IPS DF 19.7 (cell line): Measurements from ENCODE around the gene TMEM181.
"Not testable (repeated sequence)": the region's sequence is repeated elsewhere in the genome, so short reads cannot be mapped to it uniquely, and the experiment has no call there.

Experiments
- DNase-seq: peaks from one replicate; pipeline ENCODE4 v3.0.0-alpha.2; 2013; ENCODE audit warnings: low read depth, low spot score

Gene TMEM181

DNA sequence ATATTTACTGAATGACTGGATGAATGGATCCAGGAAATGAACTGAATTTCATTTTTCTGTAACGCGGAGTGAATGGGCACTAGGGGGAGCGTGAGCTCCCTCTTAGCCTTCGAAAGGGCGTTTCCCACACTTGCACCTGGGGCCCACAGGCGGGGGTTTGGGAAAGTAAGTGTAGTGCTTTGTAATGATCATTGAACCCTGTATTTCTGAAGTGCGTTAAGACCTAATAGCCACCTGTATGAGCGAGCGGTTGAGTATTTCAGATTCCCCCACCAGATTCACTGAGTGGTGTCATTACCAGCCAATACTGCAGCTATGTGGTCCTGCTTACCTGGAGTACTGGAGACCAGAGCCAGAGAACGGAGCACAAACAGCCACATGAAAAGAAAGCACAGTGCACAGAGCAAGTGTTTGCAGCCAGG, 100.5 kb downstream of the TMEM181 start:
- DNase-seq: no peak

DNA sequence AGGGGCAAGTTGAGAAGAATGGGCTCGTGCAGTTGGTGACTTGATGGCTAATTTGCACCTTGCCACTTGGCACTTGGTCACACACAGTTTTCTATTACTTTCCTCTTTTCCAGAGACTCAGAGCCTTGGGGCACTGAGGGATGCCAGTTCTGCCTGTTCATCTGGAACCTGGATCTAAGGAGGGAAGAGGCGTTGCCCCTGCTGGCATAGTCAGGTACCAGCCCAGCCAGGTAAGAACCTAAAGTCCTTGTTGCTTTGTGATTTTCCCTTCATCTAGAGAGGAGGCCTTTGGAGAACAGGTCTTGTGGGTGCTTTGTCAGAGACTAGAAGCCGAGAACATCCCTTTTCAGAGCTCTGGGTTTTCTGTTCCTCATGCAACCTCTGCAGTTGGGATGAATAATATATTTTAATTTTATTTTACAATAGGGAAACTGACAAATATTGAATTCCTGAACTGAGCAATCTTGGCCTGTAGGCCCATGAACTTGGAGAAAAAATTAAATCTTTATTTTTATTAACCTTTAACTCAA, 101.3 kb downstream of the TMEM181 start:
- no peak for DNase-seq

GRCh38 chr6:158662607-158662953, 102.7 kb downstream of the TMEM181 start:
- DNase-seq: no peak

DNA sequence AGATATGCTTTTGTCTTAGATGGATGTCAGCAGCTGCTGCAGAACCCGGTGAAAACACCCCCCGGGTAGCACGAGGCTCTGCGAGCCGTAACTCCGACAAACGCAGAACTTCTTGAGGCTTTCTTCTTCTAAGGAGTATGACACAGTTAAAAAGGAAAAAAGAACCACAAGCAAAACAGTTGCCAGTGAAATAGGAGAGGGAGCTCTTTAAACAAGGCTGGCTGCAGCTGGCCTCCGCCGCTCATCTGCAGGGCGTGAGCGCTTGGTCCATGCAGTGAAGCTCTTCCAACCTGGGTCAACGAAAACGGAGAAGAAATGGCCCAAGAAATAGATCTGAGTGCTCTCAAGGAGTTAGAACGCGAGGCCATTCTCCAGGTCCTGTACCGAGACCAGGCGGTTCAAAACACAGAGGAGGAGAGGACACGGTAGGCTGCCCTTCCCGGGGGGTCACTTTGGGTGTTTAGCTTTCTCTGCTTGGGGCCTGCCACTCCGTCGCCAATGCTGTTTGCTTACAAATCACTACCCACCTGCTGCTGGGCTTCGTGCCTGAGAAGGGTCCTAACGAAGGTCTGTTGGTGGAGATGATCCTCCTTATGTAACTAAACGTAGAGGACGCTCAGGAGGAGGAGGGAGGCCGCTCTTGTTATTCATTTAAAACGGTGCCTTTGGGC, 103.2 kb downstream of the TMEM181 start:
- no peak for DNase-seq

DNA sequence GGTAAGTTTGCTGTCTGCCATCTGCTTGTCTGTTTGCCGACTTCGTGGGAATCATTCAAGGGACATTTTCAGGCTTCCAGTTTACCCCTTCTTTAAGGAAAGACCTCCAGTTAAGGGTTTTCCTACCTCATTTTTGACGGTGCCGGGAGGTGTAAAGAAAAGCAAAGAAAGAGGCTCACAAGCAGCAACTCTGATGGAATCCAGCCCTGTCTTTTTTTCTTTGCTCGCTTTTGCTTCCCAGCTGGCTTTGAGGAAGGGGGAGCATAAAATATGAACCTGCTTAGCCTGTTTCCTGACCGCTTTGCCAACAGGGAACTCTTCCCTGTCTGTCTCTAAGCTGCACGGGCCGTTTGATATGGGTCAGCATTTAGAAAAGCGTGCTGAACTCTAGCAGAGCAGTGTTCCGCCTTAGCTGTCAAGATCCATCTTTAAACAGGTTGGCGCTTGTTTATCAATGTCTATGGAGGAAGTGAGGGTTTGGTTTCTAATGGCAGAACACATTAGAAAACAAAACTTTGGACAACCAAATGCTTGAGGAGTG, 103.8 kb downstream of the TMEM181 start:
- no peak for DNase-seq

DNA sequence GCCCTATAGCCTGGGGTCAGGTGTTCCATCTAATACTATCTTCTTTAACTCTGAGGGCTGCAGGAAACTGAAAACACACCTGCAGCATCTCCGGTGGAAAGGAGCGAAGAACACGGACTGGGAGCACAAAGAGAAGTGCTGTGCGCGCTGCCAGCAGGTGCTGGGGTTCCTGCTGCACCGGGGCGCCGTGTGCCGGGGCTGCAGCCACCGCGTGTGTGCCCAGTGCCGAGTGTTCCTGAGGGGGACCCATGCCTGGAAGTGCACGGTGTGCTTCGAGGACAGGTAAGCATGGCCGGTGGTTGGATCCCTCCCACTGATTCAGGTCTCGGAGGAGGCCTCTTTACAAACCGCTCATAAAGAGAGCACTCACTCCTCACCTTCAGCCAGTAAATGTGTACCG, 105.4 kb downstream of the TMEM181 start:
- DNase-seq: no peak

- no peak for DNase-seq
Measured at GRCh38 chr6:158666628-158667359, 106.9 kb downstream of the TMEM181 start.

DNA sequence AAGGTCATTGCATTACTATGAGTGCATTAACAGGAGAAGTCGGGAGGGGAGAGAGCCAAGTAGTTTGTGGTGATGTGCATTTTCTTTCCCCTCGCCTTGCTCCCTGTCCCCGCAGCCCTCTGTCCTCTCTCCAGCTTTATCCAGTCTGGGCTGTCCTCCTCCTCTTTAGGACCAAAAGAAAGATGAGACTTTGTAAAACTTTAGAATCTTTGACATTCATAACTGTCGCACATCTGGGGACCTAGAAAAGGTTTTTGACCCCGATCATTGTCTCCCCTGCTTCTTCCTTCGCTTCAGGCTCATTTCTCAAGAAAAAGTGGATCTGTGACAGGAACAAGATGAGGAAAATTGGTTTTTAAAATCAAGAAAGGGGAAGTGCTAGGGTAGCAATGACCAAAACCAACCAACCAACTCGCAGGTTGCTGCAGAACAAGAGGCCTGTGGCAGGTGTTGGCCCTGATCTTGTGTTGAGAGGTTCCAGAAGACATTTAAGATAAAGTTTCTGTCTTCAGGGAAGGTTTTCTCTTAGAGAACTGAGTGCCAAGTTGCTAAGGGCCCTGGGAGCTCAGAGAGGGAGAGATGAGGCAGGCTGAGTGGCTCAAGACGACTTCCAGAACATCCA, 107.6 kb downstream of the TMEM181 start:
- no peak for DNase-seq

GRCh38 chr6:158668707-158669103, 108.8 kb downstream of the TMEM181 start:
- no peak for DNase-seq

DNA sequence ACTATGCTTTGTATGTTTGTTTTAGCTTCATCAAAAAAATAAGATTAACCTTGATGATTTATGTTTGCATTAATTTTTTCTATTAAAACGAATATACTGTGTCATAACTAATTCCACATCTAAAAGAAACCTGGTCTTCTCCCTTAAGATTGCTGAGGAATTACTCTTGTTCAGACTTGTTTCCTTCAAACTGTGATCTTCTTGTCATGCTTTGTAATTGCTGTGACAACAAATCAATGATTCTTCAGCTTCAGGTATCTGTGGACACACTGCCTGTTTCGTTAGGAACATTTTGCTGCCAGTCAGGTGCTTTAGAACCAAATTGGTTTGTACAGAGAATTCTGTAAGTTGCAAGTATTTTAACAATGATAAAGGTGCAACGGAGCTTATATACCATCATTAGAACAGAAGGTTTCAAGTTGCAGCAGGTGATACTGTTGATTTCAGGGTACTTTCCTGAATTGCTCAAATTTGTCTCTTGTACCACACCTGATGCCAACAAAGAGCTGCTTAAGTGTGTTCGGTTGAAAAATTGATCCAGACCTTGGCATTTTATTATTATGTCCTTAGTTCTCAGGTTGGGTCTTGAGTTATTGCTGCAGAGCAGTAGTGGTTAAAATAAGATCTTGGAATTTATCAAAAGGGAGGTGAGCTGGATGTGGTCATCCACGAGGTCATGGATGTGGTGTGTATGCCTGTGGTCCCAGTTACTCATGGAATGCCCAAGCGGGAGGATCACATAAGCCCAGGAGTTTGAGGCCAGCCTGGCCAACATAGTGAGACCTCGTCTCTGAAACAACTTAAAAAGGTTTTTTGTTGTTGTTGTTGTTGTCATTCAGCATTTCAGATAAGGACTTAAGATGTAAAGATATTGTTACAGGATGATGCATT, 109.5 kb downstream of the TMEM181 start:
- DNase-seq: no peak

DNA sequence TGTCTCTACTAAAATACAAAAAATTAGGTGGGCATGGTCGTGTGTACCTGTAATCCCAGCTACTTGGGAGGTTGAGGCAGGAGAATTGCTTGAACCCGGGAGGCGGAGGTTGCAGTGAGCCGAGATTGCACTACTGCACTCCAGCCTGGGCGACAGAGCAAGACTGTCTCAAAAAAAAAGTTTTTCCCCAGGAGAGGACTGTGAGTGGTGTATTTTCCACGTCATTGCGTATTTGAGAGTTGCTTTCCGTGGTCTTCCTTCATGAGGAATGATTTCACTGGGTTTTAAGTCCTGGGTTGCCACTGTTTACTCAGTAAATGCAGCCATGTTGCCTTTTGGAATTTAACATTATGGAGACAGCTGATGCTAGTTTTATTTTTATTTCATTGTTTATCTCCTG, 112.2 kb downstream of the TMEM181 start:
- DNase-seq: not testable (repeated sequence)

DNA sequence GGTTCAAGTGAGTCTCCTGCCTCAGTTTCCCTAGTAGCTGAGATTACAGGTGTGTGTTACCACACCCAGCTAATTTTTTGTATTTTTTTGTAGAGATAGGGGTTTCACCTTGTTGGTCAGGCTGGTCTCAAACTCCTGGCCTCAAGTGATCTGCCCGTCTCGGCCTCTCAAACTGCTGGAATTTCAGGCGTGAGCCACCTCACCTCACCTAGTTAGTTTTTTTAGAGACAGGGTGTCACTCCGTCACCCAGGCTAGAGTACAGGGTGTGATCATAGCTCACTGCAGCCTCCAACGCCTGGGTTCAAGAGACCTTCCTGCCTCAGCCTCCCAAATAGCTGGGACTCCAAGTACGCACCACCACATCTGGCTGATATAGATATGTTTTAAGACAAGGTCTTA, 112.8 kb downstream of the TMEM181 start:
- DNase-seq: no peak

GRCh38 chr6:158674342-158675131, 114.6 kb downstream of the TMEM181 start:
- no peak for DNase-seq

DNA sequence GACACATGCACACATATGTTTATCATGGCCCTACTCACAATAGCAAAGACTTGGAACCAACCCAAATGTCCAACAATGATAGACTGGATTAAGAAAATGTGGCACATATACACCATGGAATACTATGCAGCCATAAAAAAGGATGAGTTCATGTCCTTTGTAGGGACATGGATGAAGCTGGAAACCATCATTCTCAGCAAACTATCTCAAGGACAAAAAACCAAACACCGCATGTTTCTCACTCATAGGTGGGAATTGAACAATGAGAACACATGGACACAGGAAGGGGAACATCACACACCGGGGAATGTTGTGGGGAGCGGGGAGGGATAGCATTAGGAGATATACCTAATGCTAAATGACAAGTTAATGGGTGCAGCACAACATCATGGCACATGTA, 117.2 kb downstream of the TMEM181 start:
- DNase-seq: not testable (repeated sequence)

DNA sequence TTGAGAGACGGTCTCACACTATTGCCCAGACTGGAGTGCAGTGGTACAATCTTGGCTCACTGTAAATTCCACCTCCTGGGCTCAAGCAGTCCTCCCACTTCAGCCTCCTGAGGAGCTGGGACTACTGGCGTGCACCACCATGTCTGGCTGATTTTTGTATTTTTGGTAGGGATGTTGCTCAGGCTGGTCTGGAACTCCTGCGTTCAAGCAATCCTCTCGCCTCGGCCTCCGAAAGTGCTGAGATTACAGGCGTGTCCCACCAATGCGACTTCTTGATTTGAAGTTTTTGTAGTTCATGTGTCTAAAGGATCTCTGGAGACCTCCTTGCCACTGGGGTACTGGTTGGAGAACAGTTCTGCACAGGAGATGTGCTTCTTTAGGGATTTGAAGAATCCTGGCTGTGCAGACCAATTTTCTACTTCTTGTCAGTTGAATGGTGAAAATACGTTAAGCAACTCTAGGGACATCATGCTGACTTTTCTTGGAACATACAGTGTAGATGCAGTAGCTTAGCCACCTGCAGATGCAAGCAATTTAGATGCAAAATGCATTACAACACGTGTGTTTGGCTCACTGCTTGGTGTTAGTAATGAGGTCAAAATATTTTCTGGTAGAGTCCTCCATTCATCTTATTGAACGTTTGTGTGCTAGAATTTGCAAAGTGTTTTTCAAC, 118.2 kb downstream of the TMEM181 start:
- no peak for DNase-seq

DNA sequence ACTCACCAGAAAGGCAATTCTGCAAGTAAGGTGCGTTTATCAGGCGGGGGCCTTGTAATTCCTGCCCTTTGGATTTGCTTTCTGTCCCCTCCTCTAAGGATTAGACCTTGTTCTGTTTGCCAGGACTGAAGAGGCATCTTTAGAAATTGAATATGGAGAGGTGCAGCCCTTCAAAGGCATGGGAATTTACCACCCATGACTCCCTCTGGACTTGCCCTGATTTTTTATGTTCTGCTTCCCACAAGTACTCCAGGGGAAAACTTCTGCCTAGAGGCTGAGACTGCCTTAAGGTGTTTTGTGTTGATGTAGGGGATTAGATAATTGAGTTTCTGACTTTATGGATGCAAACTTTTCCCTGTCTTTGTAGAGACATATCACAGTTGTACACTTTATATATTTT, 120.1 kb downstream of the TMEM181 start:
- DNase-seq: no peak

DNA sequence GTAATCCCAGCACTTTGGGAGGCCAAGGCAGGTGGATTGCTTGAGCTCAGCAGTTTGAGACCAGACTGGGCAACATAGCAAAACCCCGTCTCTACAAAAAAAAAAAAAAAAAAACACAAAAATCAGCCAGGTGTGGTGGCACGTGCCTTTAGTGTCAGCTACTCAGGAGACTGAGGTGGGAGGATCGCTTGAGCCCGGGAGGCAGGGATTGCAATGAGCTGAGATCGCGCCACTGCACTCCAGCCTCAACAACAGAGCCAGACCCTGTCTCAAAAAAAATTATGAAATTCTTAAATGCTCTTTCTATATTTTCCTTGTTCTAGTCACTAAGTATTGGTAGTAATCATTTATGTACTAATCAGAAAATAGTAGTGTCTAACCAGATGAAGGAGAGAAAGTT, 120.6 kb downstream of the TMEM181 start:
- no peak for DNase-seq

GRCh38 chr6:158684311-158684710, 124.4 kb downstream of the TMEM181 start:
- no peak for DNase-seq

DNA sequence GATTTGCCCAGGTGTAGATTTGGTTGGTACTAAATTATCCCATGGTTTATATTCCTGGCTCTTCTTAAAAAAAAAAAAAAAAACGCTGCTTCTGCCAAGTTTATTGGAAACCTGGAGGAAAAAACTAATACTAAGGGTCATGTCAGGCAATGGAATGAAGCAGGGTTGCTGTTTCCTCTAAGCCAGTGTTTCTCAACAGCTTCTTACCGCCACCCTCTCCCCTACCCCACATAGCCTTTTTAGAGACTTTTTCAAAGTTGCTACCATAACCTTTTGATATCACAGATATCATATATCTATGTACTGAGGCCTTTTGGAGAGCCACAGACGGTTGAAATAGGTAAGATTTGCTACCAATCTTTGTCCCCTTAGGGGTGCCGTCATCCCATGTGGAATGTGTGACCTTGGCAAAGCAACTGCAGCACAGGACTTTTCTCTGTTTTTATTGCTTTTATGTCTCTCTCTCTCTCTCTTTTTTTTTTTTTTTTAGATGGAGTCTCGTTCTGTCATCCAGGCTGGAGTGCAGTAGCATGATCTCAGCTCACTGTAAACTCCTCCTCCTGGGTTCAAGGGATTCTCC, 124.9 kb downstream of the TMEM181 start:
- no peak for DNase-seq
